Stimulated activated CD8-positive, alpha-beta memory T cell treated with anti-CD3 and anti-CD28 coated beads, Interleukin-12 subunit alpha, Interleukin-12 subunit beta, amount 100 ng/mL, for 1 hour (primary cell): ENCODE data around the gene DOLPP1.
"Not testable (repeated sequence)": the region's sequence is repeated elsewhere in the genome, so short reads cannot be mapped to it uniquely, and the experiment has no call there.

Source experiments
- DNase-seq: peaks from one replicate; pipeline ENCODE4 v3.0.0-alpha.2; 2020; ENCODE audit warnings: low read depth

Gene DOLPP1

DNA sequence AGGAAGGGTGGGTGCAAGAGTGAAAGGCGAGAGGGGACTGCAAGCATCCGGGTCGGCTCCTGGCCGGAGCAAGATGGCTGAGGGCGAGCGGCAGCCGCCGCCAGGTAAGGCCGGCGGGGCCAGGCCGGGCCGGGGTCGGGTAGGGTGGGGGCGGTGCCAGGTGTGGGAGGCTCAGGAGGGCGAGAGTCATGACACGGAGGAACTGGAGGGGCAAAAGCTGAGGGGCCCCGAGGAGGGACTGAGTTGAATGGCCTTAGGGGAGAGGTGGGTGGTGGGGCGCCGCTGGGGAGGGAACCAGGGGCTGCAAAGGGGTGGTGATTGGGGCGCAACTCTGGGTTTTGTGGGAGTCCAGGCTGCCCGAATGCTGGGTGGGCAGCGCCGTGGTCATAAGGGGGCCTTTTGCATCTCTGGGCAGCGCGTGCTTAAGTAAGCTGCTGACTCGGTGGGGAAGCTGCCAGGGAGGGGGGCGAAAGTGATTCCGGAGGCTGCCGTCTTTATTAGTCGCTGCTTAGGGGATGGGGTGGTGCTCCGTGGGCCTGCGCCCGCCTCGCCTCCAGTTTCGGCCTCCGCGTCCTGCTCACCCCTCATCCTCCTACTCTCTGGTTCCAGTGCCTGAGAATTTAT lies 30.7 kb downstream of the DOLPP1 start:
- no peak for DNase-seq

DNA sequence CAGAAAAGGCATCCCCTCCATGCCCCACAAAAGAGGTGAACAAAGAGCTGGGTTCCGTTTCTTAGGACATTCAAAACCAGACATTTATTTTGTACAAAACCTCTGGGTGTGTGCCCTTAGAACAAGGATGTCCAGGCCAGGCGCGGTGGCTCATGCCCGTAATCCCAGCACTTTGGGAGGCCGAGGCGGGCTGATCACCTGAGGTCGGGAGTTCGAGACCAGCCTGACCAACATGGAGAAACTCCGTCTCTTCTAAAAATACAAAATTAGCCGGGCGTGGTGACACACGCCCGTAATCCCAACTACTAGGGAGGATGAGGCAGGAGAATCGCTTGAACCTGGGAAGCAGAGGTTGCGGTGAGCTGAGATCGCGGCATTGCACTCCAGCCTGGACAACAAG lies 31.6 kb downstream of the DOLPP1 start:
- DNase-seq: not testable (repeated sequence)

DNA sequence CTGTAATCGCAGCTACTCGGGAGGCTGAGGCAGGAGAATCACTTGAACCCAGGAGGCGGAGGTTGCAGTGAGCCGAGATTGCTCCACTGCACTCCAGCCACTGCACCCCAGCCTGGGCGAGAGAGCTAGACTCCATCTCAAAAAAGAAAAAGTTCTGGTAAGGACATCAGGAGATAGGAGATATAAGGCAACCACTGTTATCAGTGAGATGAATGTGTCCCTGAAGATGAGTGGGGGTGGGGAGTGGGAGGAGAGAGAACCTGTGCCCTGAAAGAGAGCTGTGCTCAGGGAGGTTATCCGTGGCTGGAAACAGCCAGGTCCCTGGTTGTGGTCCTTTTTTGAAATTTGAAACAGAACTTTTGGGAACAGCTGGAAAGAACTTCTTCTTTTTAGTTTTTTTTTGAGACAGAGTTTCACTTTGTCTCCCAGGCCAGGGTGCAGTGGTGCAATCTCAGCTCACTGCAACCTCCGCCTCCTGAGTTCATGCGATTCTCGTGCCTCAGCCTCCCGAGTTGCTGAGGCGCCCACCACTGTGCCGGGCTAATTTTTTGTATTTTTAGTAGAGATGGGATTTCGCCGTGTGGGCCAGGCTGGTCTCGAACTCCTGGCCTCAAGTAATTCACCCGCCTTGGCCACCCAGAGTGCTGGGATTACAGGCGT lies 32.9 kb downstream of the DOLPP1 start:
- DNase-seq: no peak

DNA sequence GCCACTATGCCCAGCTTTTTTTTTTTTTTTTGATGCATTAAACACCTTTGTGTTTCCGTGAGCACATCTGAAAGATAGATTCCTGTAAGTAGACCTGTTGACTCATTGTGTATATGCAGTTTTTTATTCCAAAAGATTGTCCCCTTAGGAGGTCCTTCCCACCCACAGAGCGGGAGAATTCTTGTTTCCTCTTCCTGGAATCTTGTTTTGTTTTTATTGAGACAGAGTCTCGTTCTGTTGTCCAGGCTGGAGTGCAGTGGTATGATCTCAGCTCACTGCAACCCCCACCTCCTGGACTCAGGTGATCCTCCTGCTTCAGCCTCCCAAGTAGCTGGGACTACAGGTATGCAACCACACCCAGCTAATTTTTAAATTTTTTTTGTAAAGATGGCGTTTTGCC lies 37.9 kb downstream of the DOLPP1 start:
- no peak for DNase-seq

DNA sequence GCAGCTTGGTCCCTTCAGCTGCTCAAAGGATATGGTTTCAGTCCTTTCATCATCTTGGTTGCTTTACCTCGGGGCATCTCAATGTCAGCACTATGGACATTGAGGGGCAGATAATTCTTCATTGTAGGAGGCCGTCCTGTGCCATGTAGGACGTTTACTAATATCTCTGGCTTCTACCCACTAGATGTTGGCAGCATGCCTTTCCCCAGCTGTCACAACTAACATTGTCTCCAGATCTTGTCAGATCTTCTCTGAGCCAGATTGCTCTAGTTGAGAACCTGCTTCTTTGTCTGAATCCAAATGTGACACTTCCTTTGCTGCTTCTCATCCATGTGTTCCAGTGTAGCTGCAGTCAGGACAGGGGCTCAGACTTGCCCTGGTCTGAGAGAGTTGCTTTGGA lies 40.6 kb downstream of the DOLPP1 start:
- no peak for DNase-seq

DNA sequence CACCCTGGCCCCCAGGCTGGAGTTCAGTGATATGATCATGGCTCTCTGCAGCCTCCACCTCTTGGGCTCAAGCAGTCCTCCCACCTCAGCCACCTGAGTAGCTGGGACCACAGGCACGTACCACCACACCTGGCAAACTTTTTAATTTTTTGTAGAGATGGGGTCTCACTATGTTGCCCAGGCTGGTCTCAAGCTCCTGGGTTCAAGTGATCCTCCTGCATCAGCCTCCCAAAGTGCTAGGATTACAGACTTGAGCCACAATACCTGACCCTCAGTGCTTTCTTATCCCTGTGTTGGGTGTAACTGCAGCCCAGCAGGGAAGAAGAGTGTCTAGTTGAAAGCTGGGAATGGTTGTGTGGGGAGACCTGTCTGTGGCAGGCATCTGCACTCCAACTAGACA lies 41.2 kb downstream of the DOLPP1 start:
- DNase-seq: no peak

DNA sequence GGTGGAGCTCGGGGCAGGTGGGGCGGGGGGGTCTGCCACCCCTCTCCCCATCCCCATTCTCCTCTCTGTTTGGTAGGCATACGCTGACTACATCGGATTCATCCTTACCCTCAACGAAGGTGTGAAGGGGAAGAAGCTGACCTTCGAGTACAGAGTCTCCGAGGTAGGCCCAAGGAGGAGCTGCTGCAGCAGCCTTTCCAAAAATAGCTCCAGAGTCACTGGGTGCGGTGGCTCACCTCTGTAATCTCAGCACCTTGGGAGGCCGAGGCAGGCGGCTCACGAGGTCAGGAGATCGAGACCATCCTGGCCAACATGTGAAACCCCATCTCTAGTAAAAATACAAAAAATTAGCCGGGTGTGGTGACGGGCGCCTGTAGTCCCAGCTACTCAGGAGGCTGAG lies 42.1 kb downstream of the DOLPP1 start:
- DNase-seq: not testable (repeated sequence)

DNA sequence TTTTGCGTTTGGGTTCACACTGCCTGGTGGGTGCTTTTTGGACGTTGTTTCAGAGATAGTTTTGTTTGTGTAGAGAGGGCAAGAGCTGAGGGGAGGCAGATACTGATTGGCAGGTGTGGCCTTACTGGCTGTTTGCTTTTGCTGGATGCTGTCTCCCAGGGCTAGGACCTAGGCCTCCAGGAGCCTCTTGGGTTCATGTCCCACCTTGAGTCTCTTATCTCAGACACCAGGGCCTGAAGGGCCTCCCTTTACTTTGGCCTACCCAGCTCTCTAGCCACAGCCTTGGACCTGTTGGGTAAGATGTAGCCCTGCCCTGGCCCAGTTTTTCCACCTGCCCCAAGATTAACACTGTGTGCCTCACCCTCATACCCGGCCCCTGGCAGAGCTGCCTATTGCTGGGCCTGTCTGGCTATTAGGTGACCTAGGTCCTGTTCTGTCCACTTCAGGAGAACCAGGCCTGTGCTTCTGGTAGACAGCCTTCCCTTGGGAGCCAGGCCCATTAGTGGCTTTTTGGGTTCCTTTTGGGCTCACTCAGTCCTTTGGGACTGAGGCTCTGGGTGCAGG lies 43.7 kb downstream of the DOLPP1 start:
- DNase-seq: no peak

DNA sequence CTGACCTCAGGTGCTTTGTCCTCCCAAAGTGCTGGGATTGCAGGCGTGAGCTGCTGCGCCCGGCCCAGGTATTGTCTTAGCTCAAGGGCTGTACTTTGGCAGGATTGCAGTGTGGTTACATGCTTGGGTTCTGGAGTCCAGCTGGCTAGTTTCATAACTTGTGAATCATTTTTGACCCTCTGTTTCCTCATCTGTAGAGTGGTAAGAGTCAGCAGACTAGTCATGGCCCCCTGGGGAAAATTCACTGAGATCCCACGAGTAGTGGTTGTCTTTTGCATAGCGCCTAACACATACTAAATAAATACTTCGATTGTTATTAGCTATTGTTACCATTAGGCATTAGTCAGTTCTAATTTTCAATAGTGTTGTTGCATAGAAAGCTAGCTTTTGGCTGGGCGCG lies 44.6 kb downstream of the DOLPP1 start:
- DNase-seq: no peak

DNA sequence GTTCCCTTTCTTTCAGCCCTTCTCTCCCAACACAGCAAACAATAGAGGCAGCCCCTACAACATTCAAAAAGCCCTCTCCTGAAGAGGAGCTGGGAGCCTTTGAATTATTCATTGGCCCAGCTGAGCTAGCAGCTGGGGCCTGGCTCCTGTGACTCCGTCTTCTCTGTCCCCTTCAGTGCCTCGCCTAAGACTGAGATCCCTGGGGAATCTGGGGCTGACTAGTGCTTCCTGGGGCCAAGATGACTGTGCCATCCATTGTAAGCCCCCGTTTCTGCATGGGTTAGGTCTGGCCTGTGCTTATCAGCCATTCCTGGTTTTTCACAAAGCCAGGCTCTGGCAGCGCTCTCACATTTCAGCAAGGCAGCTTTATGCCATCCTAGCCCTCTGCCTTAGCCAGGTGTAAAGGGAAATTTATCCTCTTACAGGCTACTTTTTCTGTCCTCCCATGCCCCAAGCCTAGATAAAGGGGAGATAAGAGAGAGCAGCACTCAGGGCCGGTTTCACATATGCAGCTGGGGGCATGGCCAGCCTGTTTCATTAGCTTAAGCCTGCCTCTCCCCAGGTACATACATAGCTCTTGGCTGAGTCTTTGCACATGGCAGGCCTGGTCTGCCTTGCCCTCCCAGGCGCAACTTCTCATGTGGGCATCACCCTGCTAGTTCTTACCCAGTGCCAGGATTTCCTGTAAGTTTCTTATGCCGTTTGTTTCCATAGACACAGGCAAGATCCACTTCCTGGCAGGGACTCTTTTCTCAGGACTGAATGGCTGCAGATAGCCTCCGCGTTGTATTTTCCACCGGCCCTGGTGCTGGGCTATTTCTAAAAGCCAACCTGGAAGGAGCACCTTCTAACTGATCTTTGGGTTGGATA lies 46.1 kb downstream of the DOLPP1 start:
- DNase-seq: no peak

DNA sequence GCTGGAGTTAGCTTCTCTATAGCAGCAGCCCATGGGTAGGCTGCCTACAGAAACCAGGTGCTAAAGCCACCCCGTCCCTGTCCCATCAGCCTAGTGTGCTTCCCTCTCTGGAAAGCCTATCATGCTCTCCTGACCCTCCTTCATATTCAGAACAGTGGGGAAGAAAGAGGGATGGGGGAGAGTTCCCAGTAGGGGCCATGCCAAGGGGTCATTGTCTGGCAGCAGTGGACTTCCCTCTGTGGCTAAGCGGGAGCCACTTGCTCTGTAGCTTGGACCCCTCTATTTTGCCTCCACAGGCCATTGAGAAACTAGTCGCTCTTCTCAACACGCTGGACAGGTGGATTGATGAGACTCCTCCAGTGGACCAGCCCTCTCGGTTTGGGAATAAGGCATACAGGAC lies 47.8 kb downstream of the DOLPP1 start:
- no peak for DNase-seq

DNA sequence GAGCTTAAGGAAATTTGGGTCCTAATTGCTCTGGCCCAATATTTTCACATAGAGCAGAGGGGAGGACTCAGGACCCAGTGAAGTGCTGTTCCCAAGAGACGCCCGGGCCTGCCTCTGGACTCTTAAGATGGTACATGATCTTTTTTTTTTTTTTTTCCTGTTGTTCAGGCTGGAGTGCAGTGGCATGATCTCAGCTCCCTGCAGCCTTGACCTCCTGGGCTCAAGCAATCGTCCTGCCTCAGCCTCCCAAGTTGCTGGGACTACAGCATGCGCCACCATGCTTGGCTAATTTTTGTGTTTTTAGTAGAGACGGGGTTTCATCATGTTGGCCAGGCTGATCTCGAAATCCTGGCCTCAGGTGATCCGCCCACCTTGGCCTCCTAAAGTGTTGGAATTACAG lies 49.4 kb downstream of the DOLPP1 start:
- not testable (repeated sequence) for DNase-seq

DNA sequence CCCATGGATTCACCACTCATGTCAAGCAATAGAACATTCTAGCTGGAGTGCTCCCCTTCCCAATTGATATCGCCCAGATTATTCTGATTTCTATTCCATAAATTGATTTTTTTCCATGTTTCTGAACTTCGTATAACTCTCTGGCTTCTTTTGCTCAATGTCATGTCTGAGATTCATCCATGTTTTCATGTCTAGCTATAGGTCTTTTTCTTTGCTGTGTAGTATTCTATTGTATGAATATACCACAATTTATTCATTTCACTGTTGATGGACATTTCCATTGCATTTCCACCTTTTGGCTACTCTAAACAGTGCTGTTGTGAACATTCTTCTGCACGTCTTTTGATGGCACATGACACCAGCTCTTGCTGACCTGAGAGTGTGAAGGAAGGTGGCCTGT lies 49.9 kb downstream of the DOLPP1 start:
- no peak for DNase-seq

DNA sequence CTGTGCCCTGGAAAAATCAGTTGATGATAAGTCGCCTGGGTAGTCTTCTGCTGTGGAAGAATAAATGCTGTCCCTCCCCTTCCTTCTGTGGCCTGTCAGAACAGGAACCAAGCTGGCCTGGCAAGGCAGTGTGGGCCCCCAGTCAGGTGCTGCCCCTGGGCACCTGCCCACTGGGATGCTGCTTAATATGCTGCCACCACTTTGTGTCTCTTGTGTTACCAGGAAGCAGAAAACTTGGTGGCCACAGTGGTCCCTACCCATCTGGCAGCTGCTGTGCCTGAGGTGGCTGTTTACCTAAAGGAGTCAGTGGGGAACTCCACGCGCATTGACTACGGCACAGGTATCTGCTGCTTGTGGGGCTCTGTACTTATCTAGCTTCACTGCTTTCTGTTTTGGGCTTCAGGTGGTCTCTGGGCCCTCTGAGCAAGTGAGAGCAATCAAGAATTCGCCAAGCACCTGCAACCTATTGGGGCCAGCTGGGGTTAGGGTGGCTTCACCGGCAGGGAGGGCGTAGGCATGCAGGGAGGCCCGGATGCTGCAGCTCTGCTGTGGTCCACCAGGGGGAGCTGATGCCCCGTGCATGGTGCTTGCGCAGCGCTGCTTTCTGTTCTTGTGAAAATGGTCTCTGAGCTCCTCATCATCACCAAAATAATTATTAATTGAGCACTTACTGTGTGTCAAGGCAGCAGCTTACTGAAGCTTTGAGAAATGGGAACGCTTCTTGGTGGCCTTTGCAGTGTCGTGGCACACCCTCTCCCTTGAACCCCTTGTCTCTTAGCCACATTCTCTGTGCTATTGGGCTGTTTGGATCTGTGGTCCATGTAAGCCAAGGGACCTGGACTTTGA lies 50.6 kb downstream of the DOLPP1 start:
- DNase-seq: peak; percentile 77

DNA sequence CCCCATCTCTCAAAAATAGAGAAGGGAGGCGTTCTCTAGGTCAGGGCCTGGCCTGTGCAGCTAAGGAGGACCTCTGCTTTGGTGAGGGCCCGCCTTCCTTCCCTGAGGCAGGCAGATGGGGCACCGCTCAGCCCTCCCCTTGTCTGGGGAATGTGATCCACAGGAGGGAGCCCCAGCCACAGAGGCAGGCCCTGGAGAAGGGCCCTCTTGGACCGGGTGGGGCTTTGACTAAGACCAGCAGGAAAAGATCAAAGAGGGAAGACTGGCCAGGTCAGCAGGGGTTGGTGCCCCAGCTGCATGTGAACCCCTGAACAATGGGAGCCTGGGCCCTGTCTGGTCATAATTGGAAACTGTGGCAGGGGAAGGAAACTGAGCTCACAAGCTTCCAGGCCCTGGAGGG lies 52.2 kb downstream of the DOLPP1 start:
- no peak for DNase-seq

DNA sequence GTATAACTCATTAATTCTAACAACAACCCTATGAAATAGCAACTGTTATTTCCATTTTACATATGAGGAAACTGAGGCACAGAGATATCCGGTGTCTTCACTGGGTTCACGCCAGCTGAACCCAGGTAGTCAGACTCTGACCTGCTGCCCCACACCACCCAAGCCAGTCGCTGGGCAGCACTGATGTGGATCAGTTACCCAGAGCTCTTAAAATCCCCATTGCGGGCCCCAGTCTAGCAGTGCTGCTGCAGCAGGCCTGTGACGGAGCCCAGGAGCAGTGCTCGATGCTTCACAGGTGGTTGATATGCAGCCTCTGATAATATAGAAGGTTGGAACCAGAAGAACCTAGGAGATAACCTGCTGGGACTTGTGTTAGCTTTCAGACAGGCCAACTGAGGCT lies 54.6 kb downstream of the DOLPP1 start:
- no peak for DNase-seq

DNA sequence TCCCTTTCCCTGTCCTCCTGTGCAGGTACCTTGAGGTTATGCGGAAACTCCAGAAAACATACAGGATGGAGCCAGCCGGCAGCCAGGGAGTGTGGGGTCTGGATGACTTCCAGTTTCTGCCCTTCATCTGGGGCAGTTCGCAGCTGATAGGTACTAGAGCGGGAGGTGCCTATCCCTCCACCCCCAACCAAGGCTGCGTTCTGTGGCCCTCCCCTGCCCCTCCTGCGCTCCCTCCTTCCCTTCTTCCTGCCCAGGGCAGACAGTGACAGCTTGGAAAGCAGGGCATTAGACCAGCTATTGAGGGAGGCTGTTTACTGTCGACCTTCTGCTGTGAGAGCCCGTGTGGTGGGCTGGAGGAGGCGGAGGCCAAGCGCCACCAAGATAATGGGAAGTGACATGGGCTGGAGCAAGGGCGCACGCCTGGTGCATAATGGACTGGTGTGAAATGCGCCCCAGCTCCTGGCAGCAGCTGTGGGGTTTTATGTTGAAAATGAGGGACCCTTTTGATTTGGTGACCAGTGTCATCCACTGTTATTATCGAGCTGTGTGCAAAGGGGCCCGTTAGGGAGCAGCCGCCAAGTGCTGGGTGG lies 55.6 kb downstream of the DOLPP1 start:
- DNase-seq: no peak

DNA sequence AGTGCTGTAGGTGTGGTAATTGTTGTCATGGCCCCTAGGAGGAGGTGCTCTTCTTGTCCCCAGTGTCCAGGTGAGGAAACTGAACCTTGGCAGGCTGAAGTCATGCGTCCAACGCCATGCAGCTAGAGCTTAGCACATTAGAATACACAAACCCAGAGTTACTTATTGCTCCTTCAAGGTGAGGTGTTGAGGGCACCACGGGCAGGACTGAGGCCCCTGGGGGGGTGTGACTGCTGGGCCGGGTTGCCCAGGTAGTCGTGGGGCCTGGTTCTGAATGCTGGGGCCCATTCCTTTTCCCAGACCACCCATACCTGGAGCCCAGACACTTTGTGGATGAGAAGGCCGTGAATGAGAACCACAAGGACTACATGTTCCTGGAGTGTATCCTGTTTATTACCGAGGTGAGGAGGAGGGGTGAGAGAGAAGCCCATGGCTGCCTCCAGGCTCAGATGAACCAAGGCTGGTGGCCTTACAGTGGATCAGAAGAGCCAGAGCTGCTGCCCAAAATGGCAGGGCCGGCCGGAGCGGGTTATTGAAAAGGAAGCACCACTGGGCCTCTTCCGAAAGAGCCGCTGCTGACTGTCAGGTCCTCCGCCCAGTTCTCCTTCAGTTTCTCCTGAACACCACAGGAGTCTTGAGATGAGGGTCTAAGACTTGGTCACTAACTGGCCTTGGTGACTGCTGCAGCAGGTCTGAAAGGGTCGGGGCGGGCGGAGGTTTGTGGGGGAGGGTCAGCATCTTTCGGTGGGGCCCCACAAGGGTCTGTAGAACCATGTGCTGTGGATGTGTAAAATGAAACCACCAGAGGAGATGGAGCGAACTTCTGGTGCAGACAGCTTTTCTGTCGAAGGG lies 56.6 kb downstream of the DOLPP1 start:
- no peak for DNase-seq

DNA sequence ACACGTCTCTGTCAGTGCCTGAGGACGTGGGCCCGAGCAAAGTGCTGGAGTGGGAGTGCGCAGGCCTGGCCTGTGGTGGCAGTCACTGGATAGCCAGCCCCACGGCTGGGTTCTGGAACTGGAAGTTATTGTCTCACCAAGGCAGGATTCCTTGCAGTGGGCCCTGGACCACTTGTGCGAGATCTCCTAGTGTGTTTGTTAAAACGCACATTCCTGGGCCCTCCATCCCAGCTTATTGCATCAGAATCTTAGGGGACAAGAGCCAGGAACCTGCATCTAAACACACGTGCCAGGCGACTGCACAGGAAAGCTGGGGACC lies 57.2 kb downstream of the DOLPP1 start:
- no peak for DNase-seq

DNA sequence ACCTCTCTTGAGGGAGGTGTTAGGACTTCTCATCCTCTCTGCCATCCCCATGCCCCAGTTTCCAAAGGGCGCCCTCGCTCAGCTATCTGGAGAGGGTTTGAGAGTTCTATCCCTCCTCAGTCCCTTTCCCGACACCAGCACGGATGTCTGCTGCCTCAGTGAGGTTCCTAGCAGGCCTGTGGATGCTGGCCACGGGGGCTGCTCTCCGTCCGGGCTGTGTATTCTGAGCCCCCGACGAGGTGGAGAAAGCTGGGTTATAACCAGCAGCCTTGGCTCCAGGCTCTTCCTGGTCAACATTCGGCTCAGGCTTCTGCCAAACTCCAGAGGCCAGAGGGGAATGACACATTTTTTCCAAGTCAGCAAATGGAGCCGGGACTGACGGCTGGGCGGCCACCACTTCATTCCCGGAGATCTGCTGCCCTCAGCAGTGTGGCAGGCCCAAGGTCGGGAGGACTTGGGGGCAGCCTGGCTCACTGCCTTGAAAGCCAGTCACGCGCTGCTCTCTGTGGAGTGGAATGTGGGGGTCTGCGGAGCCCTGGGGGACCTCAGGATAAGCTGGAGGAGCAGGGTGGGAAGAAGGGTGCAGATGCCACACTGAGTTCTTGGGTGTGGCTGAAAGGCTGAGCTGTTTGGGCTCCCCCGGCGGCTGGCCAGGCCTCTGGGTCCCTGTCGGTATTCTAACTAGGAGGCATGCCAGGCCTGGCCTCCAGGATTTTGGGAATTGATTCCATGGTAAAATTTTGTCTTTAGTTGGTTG lies 57.7 kb downstream of the DOLPP1 start:
- DNase-seq: no peak
